ENCODE results near the gene DOK7.

Gene DOK7

GRCh38 chr4:3427706-3428446, 35.2 kb upstream of the DOK7 start:
- no peak for DNase-seq (ENCODE audit: low read depth)

GRCh38 chr4:3429651-3430050, 33.5 kb upstream of the DOK7 start:
- no peak for DNase-seq (ENCODE audit: low read depth)

- no peak for DNase-seq (ENCODE audit: low read depth)
Observed at GRCh38 chr4:3430524-3430923, 32.6 kb upstream of the DOK7 start.

- no peak for DNase-seq (ENCODE audit: low read depth)
Observed at GRCh38 chr4:3431446-3431993, 31.6 kb upstream of the DOK7 start.

GRCh38 chr4:3432381-3432790, 30.7 kb upstream of the DOK7 start:
- no peak for DNase-seq (ENCODE audit: low read depth)

GRCh38 chr4:3433138-3433869, 29.8 kb upstream of the DOK7 start:
- no peak for DNase-seq (ENCODE audit: low read depth)

- no peak for DNase-seq (ENCODE audit: low read depth)
Observed at GRCh38 chr4:3434881-3435685, 28.0 kb upstream of the DOK7 start.

GRCh38 chr4:3435686-3435956, 27.5 kb upstream of the DOK7 start:
- no peak for DNase-seq (ENCODE audit: low read depth)

- DNase-seq (ENCODE audit: low read depth), result no peak
Observed at GRCh38 chr4:3436048-3436797, 26.9 kb upstream of the DOK7 start.

- peak; percentile 62 for DNase-seq (ENCODE audit: low read depth)
Observed at GRCh38 chr4:3436798-3437581, 26.1 kb upstream of the DOK7 start.

- no peak for DNase-seq (ENCODE audit: low read depth)
Observed at GRCh38 chr4:3437582-3437936, 25.5 kb upstream of the DOK7 start.

GRCh38 chr4:3437998-3438846, 24.9 kb upstream of the DOK7 start:
- no peak for DNase-seq (ENCODE audit: low read depth)

- DNase-seq (ENCODE audit: low read depth), result no peak
Observed at GRCh38 chr4:3438847-3439180, 24.3 kb upstream of the DOK7 start.

- no peak for DNase-seq (ENCODE audit: low read depth)
Observed at GRCh38 chr4:3439391-3439790, 23.7 kb upstream of the DOK7 start.

- no peak for DNase-seq (ENCODE audit: low read depth)
Observed at GRCh38 chr4:3440011-3440410, 23.1 kb upstream of the DOK7 start.

- DNase-seq (ENCODE audit: low read depth), result peak; percentile 39
Observed at GRCh38 chr4:3440979-3441500, 22.1 kb upstream of the DOK7 start.

GRCh38 chr4:3441501-3442459, 21.3 kb upstream of the DOK7 start, which contains the start of gene HGFAC:
Gene HGFAC (plus strand): TSS chr4:3441968. CDS start chr4:3442002, 34 bp downstream.
- no peak for DNase-seq (ENCODE audit: low read depth)

GRCh38 chr4:3442460-3442958, 20.6 kb upstream of the DOK7 start:
- DNase-seq (ENCODE audit: low read depth), result no peak

Measured in ELR (cell line).